CD4-positive, CD25-positive, alpha-beta regulatory T cell (primary cell): ENCODE measurements around the gene STAP1. TPM values are rescaled to one million over a fixed set of nuclear protein-coding genes. Genes with fewer than 3 reads are reported as not detected.
"Not testable (repeated sequence)": the region's sequence is repeated elsewhere in the genome, so short reads cannot be mapped to it uniquely, and the experiment has no call there.

Experiments used
- ATAC-seq, 2 donors: fragments of 150-1000 bp; cut with Tn5 transposase; one replicate each; pipeline ENCODE4 v1.10.0; 2021; ENCODE audit warnings: low read depth in 2 of 2, moderate number of reproducible peaks in 2 of 2, moderate library complexity in 1 of 2
- DNase-seq, 3 donors: peaks; one replicate each; pipeline versions ENCODE4 v3.0.0 to v3.0.0-alpha.2; 2012 to 2022; ENCODE audit warnings: mixed read lengths in 1 of 3
- H3K27ac ChIP-seq: one replicate; pipeline ENCODE4 v1.7.0; 2013; ENCODE audit warnings: mild to moderate bottlenecking, low read length; ENCODE audit not compliant: insufficient read depth, poor library complexity, severe bottlenecking
- H3K27me3 ChIP-seq: one replicate; pipeline ENCODE4 v1.7.0; 2013; ENCODE audit warnings: low read length; ENCODE audit not compliant: control insufficient read depth, insufficient read depth
- H3K36me3 ChIP-seq: one replicate; pipeline ENCODE4 v1.7.0; 2013; ENCODE audit warnings: mild to moderate bottlenecking, low read length, moderate library complexity; ENCODE audit not compliant: control insufficient read depth, insufficient read depth
- H3K4me1 ChIP-seq: 2 replicates; pipeline ENCODE4 v1.7.0; 2013; ENCODE audit warnings: mild to moderate bottlenecking, low read length; ENCODE audit not compliant: insufficient read depth, control insufficient read depth, poor library complexity, severe bottlenecking
- H3K4me3 ChIP-seq: one replicate; pipeline ENCODE4 v1.7.0; 2013; ENCODE audit warnings: low read depth, mild to moderate bottlenecking, low read length, moderate library complexity
- H3K9me3 ChIP-seq, 2 experiments: 1 replicate in 1 of 2; 2 replicates in 1 of 2; pipeline ENCODE4 v1.7.0; 2013; ENCODE audit warnings: low read length in 2 of 2, mild to moderate bottlenecking in 1 of 2, moderate library complexity in 1 of 2; ENCODE audit not compliant: control insufficient read depth in 2 of 2
- H3K27ac Mint-ChIP-seq, 3 donors: one replicate each; pipeline ENCODE4 v1.8.0; 2020 to 2022; ENCODE audit warnings: mild to moderate bottlenecking in 3 of 3, mixed read lengths in 3 of 3, moderate library complexity in 2 of 3
- H3K27me3 Mint-ChIP-seq: one replicate; pipeline ENCODE4 v1.8.0; 2022; ENCODE audit warnings: mild to moderate bottlenecking, mixed read lengths
- H3K36me3 Mint-ChIP-seq: one replicate; pipeline ENCODE4 v1.8.0; 2020; ENCODE audit warnings: mixed read lengths
- H3K4me1 Mint-ChIP-seq, 4 donors: one replicate each; pipeline ENCODE4 v1.8.0; 2020 to 2022; ENCODE audit warnings: mixed read lengths in 4 of 4, mild to moderate bottlenecking in 1 of 4
- H3K4me3 Mint-ChIP-seq, 4 donors: one replicate each; pipeline ENCODE4 v1.8.0; 2020 to 2022; ENCODE audit warnings: mild to moderate bottlenecking in 4 of 4, mixed read lengths in 4 of 4, moderate library complexity in 3 of 4
- H3K9me3 Mint-ChIP-seq, 7 donors: one replicate each; pipeline ENCODE4 v1.8.0; 2020 to 2022; ENCODE audit warnings: mixed read lengths in 7 of 7, mild to moderate bottlenecking in 3 of 7, moderate library complexity in 2 of 7
- polyA plus RNA-seq, 4 donors: library from polyadenylated mRNA; unstranded; fragments of 300-500 nt; fragmentation: Illumina TruSeq; gene quantifications; one replicate each; pipeline ENCODE4 v1.2.3, GENCODE V29; 2021
- total RNA-seq: library from RNA; stranded (reverse); gene quantifications from one replicate; pipeline ENCODE4 v1.2.3, GENCODE V29; 2022

STAP1 gene
- total and polyA plus RNA-seq, 5 donors from 2014 or later, result 0.99 to 2.9 (median 1.3) TPM

DNA sequence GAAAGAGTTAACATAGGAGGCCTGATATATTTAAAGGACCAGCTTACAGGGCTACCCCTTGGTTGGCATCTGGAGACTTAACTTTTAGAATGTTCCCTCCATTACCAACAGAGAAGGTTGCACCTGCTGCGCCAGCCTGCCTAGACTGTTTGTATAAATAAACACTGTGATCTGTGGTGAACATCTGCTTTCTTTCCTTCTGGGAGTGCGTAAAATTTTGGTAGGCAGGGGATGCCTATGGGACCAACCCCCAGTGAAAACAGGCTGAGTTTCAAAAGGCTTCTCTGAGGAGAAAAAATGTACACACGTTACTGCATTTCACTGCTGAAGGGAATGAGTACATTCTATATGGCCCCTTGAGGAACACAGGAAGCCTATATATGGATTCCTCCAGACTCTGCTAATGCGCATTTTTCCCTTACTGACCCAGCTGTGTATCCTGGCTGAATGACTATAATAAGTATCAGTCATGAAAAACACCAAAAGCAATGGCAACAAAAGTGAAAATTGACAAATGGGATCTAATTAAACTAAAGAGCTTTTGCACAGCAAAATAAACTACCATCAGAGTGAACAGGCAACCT is 27.1 kb upstream of the STAP1 start:
- Mint-ChIP-seq H3K27me3 (no peaks in the 10 kb centered on the region), H3K36me3 (peaks cover 75% of the 10 kb centered on the region), H3K4me3 (peak overlapping the region in 1 of 4 donors; percentile 14), H3K9me3 (peaks cover 0 to 5% (median 4%) of the 10 kb centered on the region in 7 donors), H3K4me1 (peaks cover 49 to 70% (median 59%) of the 10 kb centered on the region in 4 donors), H3K27ac (peak overlapping the region in 1 of 3 donors; percentile 41)
- Histone ChIP-seq H3K9me3 (no peaks in the 10 kb centered on the region), H3K4me3 (no peak overlapping the region), H3K27ac (no peak overlapping the region), H3K4me1 (peaks cover 8% of the 10 kb centered on the region), H3K36me3 (peaks cover 72% of the 10 kb centered on the region), H3K27me3 (no peaks in the 10 kb centered on the region)
- DNase-seq (no peak), ATAC-seq (no peak)

GRCh38 chr4:67532397-67532796 is 26.1 kb upstream of the STAP1 start:
- DNase-seq, ATAC-seq, H3K4me3 ChIP-seq, H3K27ac ChIP-seq, H3K4me1 ChIP-seq, H3K9me3 Mint-ChIP-seq, H3K4me3 Mint-ChIP-seq, H3K27me3 ChIP-seq, H3K27me3 Mint-ChIP-seq, H3K9me3 ChIP-seq, H3K27ac Mint-ChIP-seq: not testable (repeated sequence)
- peaks cover 41 to 61% (median 50%) of the 10 kb centered on the region in 4 donors for H3K4me1 Mint-ChIP-seq
- H3K36me3 ChIP-seq, result peaks cover 78% of the 10 kb centered on the region
- H3K36me3 Mint-ChIP-seq, result peaks cover 66% of the 10 kb centered on the region

GRCh38 chr4:67533112-67533511 is 25.4 kb upstream of the STAP1 start:
- ATAC-seq, result no peak
- no peak for DNase-seq
- Mint-ChIP-seq H3K27ac (no peak overlapping the region), H3K27me3 (no peaks in the 10 kb centered on the region), H3K9me3 (peaks cover 0 to 5% (median 2%) of the 10 kb centered on the region in 7 donors), H3K4me1 (peaks cover 38 to 54% (median 45%) of the 10 kb centered on the region in 4 donors), H3K36me3 (peaks cover 68% of the 10 kb centered on the region), H3K4me3 (no peak overlapping the region)
- Histone ChIP-seq H3K27me3 (no peaks in the 10 kb centered on the region), H3K36me3 (peaks cover 82% of the 10 kb centered on the region), H3K27ac (no peak overlapping the region), H3K9me3 (no peaks in the 10 kb centered on the region), H3K4me1 (peaks cover 3% of the 10 kb centered on the region), H3K4me3 (no peak overlapping the region)

- Mint-ChIP-seq H3K4me3 (no peak overlapping the region), H3K4me1 (peaks cover 42 to 60% (median 50%) of the 10 kb centered on the region in 4 donors), H3K27ac (no peak overlapping the region), H3K36me3 (peaks cover 70% of the 10 kb centered on the region), H3K9me3 (peaks cover 0 to 5% (median 2%) of the 10 kb centered on the region in 7 donors), H3K27me3 (no peaks in the 10 kb centered on the region)
- ATAC-seq (no peak), DNase-seq (no peak)
- H3K27ac ChIP-seq, result no peak overlapping the region
- H3K4me3 ChIP-seq, result no peak overlapping the region
- H3K27me3 ChIP-seq, result no peaks in the 10 kb centered on the region
- no peaks in the 10 kb centered on the region for H3K9me3 ChIP-seq
- H3K36me3 ChIP-seq, result peaks cover 87% of the 10 kb centered on the region
- no peaks in the 10 kb centered on the region for H3K4me1 ChIP-seq
Measured at GRCh38 chr4:67535280-67535840, 23.2 kb upstream of the STAP1 start.

DNA sequence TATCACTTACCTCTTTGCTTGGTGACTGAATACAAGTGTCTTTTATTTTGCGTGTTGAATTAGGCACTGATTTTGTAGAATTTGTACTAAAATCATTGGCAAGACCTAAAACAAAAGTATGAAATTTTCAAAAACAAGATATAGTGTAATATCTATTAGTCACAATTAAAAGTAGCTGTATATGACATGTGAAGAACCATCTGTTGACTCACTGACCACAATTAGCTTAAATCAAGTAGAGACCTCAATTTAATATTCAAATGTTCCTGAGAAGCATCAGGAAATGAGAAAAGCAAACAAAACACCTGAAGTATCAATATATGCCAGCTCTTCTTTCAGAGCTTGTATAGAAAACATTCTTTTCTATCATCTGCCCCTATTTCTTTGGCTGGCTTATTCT is 18.7 kb upstream of the STAP1 start:
- H3K4me3 ChIP-seq, result no peak overlapping the region
- H3K36me3 ChIP-seq, result peaks cover 70% of the 10 kb centered on the region
- peaks cover 41% of the 10 kb centered on the region for H3K36me3 Mint-ChIP-seq
- H3K9me3 ChIP-seq, result no peaks in the 10 kb centered on the region
- ATAC-seq (no peak), DNase-seq (no peak)
- peaks cover 46 to 66% (median 57%) of the 10 kb centered on the region in 4 donors for H3K4me1 Mint-ChIP-seq
- peaks cover 4% of the 10 kb centered on the region for H3K27me3 Mint-ChIP-seq
- H3K27ac ChIP-seq, result no peak overlapping the region
- peaks cover 26% of the 10 kb centered on the region for H3K4me1 ChIP-seq
- H3K27ac Mint-ChIP-seq, result no peak overlapping the region
- H3K4me3 Mint-ChIP-seq, result peak overlapping the region in 2 of 4 donors; percentile 2 to 39
- no peaks in the 10 kb centered on the region for H3K27me3 ChIP-seq
- H3K9me3 Mint-ChIP-seq, result no peaks in the 10 kb centered on the region

- Histone ChIP-seq H3K36me3 (peaks cover 49% of the 10 kb centered on the region), H3K4me3 (peak overlapping the region; percentile 39), H3K27ac (no peak overlapping the region), H3K27me3 (no peaks in the 10 kb centered on the region), H3K4me1 (peaks cover 26% of the 10 kb centered on the region), H3K9me3 (no peaks in the 10 kb centered on the region)
- H3K27me3 Mint-ChIP-seq, result peaks cover 5% of the 10 kb centered on the region
- peaks cover 26% of the 10 kb centered on the region for H3K36me3 Mint-ChIP-seq
- no peak for ATAC-seq
- H3K4me1 Mint-ChIP-seq, result peaks cover 31 to 64% (median 51%) of the 10 kb centered on the region in 4 donors
- peak overlapping the region in 2 of 4 donors; percentile 6 to 23 for H3K4me3 Mint-ChIP-seq
- DNase-seq, result no peak
- peak overlapping the region in 1 of 3 donors; percentile 22 for H3K27ac Mint-ChIP-seq
- no peaks in the 10 kb centered on the region for H3K9me3 Mint-ChIP-seq
Measured at GRCh38 chr4:67542076-67542475, 16.5 kb upstream of the STAP1 start.

- Histone ChIP-seq H3K4me3 (peak within 1 kb of the TSS; percentile 98), H3K27ac (peak within 1 kb of the TSS; percentile 99), H3K27me3 (no peaks in the 10 kb centered on the region), H3K36me3 (peaks cover 17% of the 10 kb centered on the region), H3K9me3 (no peaks in the 10 kb centered on the region), H3K4me1 (peaks cover 26% of the 10 kb centered on the region)
- DNase-seq (peak; percentile 82 to 98 (median 88)), ATAC-seq (peak; percentile 93)
- H3K27ac Mint-ChIP-seq, result peak within 1 kb of the TSS; percentile 99 to 100 (median 99)
- H3K36me3 Mint-ChIP-seq, result peaks cover 9% of the 10 kb centered on the region
- H3K27me3 Mint-ChIP-seq, result peaks cover 5% of the 10 kb centered on the region
- peak within 1 kb of the TSS; percentile 94 to 99 (median 99) for H3K4me3 Mint-ChIP-seq
- H3K9me3 Mint-ChIP-seq, result no peaks in the 10 kb centered on the region
- H3K4me1 Mint-ChIP-seq, result peaks cover 20 to 43% (median 33%) of the 10 kb centered on the region in 4 donors
Measured at GRCh38 chr4:67545199-67546003, 13.1 kb upstream of the STAP1 start, which contains the start of gene CENPC. TSS of gene CENPC (minus strand) at chr4:67545503. CDS start at chr4:67545355, 148 bp downstream.
